ENCODE measurements around the gene PACSIN1.

PACSIN1 gene

GRCh38 chr6:34565722-34566137 lies 99.9 kb downstream of the PACSIN1 start:
- DNase-seq: no peak

DNA sequence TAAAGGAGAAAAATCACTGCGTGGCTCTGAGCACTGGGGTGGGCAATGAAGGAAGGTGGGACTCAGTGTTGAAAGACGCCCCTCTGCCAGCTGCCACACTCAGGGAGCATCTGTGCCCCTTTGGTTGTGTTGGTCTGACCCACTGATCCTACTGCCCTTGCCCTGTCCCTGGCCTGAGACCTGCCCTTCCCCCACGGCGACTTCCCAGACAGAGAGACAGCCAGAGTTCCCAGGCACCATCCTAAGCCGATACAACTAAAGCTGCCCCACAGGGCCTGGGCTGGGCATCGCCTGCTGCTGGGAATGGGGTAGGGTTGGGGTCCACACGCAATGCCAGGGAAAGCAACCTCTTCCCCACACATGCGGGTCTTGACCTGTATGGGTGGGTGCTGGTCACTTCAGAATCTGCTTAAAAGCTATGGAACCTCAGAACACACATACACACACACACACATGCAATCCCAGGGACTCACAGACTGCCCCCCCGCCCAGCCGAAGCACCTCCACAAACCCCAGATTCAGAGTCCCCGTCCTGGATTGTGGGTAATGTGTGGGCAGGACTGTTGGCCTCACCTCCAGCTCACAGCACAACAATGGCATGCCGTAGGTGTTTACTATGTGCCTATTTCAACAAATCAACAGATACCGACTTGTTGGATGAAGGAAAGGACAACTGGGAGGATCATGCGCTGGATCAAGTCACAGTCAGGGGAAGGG lies 101.1 kb downstream of the PACSIN1 start:
- DNase-seq: no peak

DNA sequence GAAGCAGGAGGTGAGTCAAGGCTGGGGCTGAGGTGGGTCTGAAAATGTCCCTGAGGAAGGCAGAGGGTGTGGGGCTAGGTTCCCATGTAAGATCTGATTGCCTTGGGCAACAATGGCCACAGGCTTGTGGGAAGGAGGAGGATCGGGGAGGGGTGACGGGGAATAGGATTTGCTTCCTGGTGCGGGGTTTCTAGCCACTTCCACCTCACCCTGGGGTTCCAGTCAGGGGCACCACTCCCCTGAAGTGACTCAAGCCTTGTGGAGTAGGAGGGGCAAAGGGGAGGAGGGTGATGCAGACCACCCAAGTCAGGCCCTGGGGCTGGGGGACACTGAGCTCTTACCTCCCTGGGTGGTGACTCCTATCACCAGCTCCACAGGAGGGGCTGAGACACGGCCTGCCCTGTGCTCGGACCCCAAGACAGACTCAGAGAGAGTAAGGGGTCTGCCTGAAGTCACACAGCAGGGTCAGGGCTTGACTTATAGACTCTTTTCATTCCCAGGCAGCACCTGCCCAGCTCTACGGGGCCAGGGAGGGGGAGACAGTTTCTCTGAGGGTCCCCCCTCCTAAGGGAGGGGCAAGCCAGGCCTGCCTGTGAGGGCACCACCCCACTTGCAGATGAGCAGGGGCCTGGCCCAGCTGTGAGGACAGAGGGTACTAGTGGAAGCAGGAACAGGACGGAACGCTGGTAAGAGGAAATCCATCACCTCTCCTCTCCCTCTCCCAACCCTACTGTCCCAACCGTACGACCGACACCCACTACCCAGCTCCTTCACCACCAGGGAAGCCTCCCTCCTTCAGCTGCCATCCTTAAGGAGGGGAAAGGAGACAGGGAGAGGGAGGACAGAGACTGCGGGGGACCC lies 102.7 kb downstream of the PACSIN1 start:
- DNase-seq: no peak

DNA sequence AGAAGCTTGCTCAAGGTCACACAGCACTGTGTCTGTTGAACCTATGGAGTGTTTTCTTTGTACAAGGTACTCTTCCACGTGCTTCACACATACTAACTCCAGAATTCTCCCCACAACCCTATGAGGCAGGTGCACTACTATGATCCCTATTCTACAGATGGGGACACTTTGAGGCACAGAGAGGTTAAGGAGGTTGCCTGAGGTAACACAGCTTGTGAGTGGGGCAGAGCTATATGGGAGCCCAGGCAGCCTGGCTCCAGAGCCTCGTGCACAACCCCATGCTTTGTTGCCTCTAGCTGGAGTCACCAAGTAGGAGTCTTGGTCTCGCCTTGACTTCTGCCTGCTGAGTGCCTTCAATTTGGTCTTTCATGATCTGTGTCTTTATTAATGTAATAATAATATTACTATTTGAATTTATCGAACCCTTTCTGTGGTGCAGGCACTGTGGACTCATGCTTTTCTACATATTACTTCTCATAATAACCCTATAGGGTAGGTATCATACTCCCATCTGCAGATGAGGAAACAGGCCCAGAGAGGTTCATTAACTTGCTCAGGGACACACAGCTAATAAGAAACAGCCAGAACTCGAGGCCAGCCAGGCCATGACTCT lies 103.6 kb downstream of the PACSIN1 start:
- no peak for DNase-seq

GRCh38 chr6:34570066-34570833 lies 104.4 kb downstream of the PACSIN1 start:
- no peak for DNase-seq

DNA sequence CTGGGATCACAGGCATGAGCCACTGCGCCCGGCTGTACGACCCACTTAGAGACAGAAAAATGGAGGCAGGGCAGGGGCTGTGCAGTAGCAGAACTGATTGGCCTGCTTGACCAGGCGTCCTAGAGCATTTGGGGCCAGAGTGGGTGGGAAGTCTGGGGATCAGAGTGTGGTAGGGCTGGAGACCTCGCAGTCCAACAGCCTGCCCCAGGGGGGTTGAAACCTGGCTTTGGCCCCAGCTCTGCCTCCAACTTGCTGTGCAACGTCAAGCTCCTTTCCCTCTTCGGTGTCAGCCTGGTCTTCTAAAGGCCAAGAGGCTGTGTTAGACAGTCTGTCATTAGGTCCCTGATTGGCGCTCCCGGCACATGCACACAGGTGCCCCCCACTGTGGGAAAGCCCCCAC lies 105.5 kb downstream of the PACSIN1 start:
- DNase-seq: no peak

- no peak for DNase-seq
Measured at GRCh38 chr6:34572021-34572420, 106.1 kb downstream of the PACSIN1 start.

GRCh38 chr6:34572585-34572984 lies 106.7 kb downstream of the PACSIN1 start:
- no peak for DNase-seq

- no peak for DNase-seq
Measured at GRCh38 chr6:34573567-34574183, 107.8 kb downstream of the PACSIN1 start.

GRCh38 chr6:34574647-34575293 lies 108.9 kb downstream of the PACSIN1 start:
- no peak for DNase-seq

DNA sequence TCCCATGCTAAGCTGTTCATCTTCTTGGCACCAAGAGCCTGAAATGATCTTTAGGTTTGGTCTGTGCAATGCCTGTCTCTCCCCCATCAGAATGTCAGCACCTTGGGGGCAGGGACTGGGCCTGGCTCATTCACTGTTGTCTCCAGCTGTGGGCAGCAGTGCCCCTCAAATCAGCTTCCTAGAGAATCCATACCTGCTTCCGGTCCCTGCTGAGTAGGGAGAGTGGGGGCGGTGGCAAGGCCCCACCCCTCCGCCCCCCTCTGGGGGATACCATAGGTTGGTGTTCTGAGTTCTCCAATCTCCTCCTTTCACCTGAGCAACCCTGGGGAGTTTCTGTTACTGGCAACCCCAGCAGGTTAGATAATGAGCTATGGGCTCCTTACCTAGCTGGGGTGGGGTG lies 109.5 kb downstream of the PACSIN1 start:
- no peak for DNase-seq

- DNase-seq: no peak
Measured at GRCh38 chr6:34576286-34576955, 110.5 kb downstream of the PACSIN1 start.

- DNase-seq: no peak
Measured at GRCh38 chr6:34578445-34579262, 112.8 kb downstream of the PACSIN1 start.

GRCh38 chr6:34580707-34581560 lies 115.1 kb downstream of the PACSIN1 start:
- no peak for DNase-seq

- DNase-seq: no peak
Measured at GRCh38 chr6:34581561-34581920, 115.7 kb downstream of the PACSIN1 start.

GRCh38 chr6:34583461-34583860 lies 117.6 kb downstream of the PACSIN1 start:
- DNase-seq: no peak

DNA sequence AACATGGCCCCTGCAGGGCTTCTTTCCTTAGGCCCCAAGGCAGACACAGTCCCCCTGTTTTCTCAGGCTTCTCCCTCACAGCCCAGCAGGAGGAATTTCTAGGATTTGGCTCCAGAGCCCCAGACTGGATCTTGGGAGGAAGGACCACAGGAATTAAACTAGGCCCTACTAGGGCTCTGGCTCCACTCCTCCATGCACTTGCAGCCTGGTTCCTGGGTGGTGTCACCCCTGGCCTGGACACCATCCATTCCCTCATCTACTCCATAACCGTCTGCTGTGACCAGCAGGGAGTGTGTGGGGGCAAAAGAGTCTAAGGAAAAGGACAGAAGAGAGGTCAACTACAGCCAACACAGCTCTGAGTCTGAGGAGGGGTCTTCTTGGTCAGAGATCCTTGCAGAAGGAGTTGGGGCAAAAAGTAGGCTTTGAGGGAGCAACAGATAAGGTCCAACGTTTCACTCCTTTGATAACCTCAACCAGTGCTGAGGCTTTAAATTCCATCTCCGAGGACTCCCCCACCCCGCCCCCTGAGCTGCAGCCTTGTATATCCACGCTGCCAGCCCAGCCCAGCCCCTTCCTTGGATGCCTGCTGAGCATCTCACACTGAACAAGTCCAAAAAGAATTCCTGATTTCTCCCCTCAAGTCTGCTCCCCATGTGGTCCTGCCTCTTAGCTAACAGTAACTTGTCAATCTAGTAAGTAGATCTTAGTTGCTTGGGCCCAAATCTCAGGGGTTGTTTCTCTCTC lies 118.2 kb downstream of the PACSIN1 start:
- DNase-seq: no peak

DNA sequence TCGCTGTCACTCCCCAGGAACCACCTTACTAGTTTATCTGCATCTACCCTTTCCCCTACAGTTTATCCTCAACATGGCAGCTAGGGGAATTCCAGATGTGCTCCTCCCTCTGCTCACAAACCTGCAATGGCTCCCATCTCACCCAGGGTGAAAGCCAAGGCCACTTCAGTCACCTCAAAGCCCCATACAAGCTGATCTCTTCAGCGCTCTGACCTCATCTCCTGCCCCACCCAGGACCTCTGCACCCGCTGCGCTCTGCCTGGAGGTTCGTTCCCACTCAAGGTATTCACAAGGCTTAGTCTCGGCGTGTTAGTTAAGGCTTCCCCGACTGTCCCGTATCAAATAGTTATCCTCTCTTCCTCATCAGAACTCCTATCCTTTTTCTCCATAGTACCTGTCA lies 118.8 kb downstream of the PACSIN1 start:
- DNase-seq: no peak

Data from GF-D8 (cell line).